Neuron (in vitro differentiated cells): ENCODE data around the gene SNAPC2.
A peak's percentile ranks its signal among the peaks of the same experiment; 100 is the strongest.

Source experiments
- H2AFZ ChIP-seq: one replicate; pipeline ENCODE4 v1.6.1; 2013; ENCODE audit warnings: low read depth, mild to moderate bottlenecking, inconsistent platforms, low read length, moderate library complexity
- H3K27me3 ChIP-seq: one replicate; pipeline ENCODE4 v1.6.1; 2013; ENCODE audit warnings: low read length; ENCODE audit not compliant: insufficient read depth
- H3K36me3 ChIP-seq: one replicate; pipeline ENCODE4 v1.6.1; 2013; ENCODE audit warnings: low read length; ENCODE audit not compliant: insufficient read depth
- H3K4me1 ChIP-seq: one replicate; pipeline ENCODE4 v1.6.1; 2013; ENCODE audit warnings: low read length; ENCODE audit not compliant: insufficient read depth
- H3K4me3 ChIP-seq: 2 replicates; pipeline ENCODE4 v1.5.1; 2013; ENCODE audit warnings: mild to moderate bottlenecking, low read length, moderate library complexity
- H3K9me3 ChIP-seq: one replicate; pipeline ENCODE4 v1.6.1; 2013; ENCODE audit warnings: low read length

The SNAPC2 gene

GRCh38 chr19:7919610-7920518 is at the start of gene SNAPC2:
TSS of gene SNAPC2 (plus strand) at chr19:7920338. CDS start at chr19:7920367, 29 bp downstream.
- Histone ChIP-seq H2AFZ (no peak within 1 kb of the TSS), H3K36me3 (peaks cover 26% of the 10 kb centered on the region), H3K4me3 (peak within 1 kb of the TSS; percentile 80), H3K4me1 (peaks cover 41% of the 10 kb centered on the region), H3K27me3 (peaks cover 21% of the 10 kb centered on the region), H3K9me3 (no peaks in the 10 kb centered on the region)

DNA sequence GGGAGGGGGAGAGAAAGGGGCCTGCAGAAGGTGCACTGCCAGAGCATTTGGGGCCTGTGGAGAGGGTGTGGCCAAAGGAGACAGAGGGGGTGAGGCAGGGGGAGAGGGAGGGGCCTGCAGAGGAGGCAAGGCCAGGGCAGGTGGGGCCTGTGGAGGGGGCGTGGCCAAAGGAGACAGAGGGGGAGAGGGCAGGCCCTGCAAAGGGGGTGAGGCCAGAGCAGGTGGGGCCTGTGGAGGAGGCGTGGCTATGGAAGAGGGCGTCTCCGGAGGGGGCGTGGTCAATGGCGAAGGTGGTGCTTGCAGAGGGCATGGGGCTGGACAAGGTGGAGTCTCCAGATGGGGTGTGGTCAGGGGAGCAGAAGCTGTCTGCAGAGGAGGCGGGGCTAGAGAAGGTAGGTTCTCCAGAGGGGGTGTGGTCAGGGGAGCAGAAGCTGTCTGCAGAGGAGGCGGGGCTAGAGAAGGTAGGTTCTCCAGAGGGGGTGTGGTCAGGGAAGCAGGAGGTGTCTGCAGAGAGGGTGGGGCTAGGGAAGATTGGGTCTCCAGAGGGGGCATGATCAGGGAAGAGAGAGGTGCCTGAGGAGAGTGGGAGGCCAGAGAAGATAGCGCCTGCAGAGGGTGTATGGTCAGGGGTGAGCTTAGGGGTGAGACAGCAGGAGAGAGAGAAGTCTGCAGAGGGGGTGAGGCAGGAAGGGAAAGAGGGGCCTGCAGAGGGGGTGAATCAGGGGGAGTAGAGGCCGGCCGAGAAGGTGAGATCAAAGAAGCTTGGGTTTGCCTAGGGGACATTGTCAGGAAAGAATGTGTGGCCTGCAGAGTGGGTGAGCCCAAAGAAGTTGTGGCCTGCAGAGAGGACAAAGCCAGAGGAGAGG is 49.3 kb upstream of the SNAPC2 start:
- Histone ChIP-seq H2AFZ (no peak overlapping the region), H3K36me3 (peaks cover 9% of the 10 kb centered on the region), H3K27me3 (no peaks in the 10 kb centered on the region), H3K9me3 (no peaks in the 10 kb centered on the region), H3K4me3 (no peak overlapping the region), H3K4me1 (peaks cover 43% of the 10 kb centered on the region)

GRCh38 chr19:7871437-7872305 is 48.5 kb upstream of the SNAPC2 start:
- Histone ChIP-seq H3K4me1 (peaks cover 40% of the 10 kb centered on the region), H2AFZ (no peak overlapping the region), H3K9me3 (no peaks in the 10 kb centered on the region), H3K27me3 (no peaks in the 10 kb centered on the region), H3K36me3 (peaks cover 9% of the 10 kb centered on the region), H3K4me3 (peak overlapping the region; percentile 14)

GRCh38 chr19:7872306-7873204 is 47.6 kb upstream of the SNAPC2 start:
- H3K9me3 ChIP-seq: no peaks in the 10 kb centered on the region
- peak overlapping the region; percentile 76 for H3K4me3 ChIP-seq
- peaks cover 9% of the 10 kb centered on the region for H3K36me3 ChIP-seq
- peaks cover 35% of the 10 kb centered on the region for H3K4me1 ChIP-seq
- H2AFZ ChIP-seq: no peak overlapping the region
- H3K27me3 ChIP-seq: no peaks in the 10 kb centered on the region

DNA sequence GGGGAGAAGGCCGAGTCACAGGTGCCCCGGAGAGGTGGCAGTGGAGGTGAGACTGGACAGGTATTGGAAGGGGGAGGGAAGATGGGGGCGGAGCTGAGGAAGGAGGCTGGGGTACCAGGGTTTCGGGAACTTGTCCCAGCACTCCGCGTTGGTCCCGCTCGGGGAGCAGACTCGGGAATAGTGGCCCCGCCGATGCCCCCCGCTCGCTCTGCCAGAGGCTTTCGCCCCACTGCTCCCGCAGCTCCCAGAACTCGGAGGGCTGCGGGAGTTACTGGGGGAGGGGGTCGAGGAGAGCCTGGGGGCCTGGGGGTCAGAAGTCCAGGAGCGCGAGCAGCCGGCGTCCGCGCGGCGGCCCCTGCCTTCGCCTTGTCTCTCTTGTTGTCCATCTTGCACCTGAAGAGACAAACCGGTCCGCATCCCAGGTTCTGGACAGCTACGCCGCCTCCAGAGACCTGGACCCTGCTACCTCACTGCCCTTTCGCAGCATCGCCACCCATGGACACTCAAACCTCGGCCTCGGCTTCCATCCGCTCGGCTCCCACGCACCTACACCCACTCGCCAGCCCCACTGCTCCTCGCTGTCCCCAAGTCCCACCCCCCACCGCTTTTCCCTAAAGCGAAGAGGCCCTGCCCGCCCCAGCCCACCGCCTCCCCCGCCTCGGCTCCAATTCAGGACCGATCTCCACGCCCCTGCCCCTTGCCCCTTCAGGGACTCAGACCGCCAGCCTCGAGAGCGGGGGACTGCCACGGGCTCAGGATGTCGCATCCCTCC is 46.6 kb upstream of the SNAPC2 start:
- peaks cover 35% of the 10 kb centered on the region for H3K4me1 ChIP-seq
- H3K27me3 ChIP-seq: no peaks in the 10 kb centered on the region
- H3K36me3 ChIP-seq: peaks cover 6% of the 10 kb centered on the region
- peak overlapping the region; percentile 76 for H3K4me3 ChIP-seq
- H3K9me3 ChIP-seq: no peaks in the 10 kb centered on the region
- H2AFZ ChIP-seq: no peak overlapping the region

DNA sequence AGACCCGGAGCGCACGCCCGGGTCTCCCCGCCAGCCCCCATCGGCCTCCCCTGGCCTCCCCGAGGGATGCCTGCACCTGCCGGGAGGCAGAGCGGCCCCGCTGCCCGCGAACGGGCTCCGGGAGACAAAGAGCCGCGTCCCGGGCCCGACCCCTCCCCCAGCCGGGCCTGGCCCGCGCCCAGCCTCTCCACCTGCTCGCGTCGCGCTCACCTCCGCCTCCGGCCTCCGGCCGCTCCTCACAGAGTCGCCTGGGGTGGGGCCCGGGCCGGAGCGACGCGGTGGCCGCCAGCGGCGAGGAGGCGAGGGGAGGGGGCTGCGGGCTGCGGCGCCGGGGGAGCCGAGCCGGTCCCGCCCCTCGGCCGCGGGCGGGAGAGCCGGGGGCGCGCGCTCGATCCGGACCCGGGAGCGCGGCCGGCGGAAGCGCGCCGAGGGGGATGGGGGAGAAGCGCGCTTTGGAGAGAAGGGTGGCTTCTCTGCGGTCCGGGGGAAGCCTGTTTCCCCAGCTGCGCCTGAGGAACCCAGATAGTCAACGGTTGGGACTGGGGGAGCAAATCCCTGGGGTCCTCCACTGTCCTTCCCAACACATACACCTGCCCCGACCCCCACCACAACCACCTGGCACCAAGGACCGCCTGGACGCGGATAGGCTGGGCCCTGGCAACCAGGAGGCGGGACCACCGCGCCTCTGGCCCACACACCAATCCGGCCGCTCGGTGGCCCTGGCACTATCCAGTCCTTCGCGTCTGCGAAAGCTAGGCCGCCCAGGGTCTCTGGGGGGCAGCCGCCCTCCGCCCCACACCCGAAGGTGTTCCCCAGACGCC is 45.9 kb upstream of the SNAPC2 start, which contains the start of gene PRR36:
Gene PRR36, minus strand, starts transcription at position 315 of the 821 bp plus-strand sequence. CDS start 701 bp downstream, outside the sequence.
- Histone ChIP-seq H3K9me3 (no peaks in the 10 kb centered on the region), H3K36me3 (peaks cover 2% of the 10 kb centered on the region), H3K27me3 (no peaks in the 10 kb centered on the region), H3K4me3 (peak within 1 kb of the TSS; percentile 76), H2AFZ (peak within 1 kb of the TSS; percentile 21), H3K4me1 (peaks cover 35% of the 10 kb centered on the region)

DNA sequence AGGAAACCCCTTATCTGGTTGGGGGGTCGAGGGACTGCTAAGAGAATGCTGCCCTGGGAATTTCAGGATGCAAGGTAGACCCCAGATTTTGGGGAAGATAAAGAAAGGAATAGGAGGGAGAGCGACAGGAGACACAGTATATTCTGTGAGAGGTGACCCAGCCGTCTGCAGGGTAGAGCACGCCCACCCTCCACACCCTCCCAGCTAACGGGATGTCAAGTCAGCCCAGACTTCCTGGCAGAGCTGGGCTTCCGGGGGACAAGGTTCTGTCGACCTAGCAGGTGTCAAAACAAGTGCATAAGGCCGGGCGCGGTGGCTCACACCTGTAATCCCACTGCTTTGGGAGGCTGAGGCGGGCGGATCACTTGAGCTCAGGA is 45.3 kb upstream of the SNAPC2 start:
- no peaks in the 10 kb centered on the region for H3K27me3 ChIP-seq
- peaks cover 35% of the 10 kb centered on the region for H3K4me1 ChIP-seq
- peaks cover 2% of the 10 kb centered on the region for H3K36me3 ChIP-seq
- peak overlapping the region; percentile 76 for H3K4me3 ChIP-seq
- H3K9me3 ChIP-seq: no peaks in the 10 kb centered on the region
- peak overlapping the region; percentile 21 for H2AFZ ChIP-seq

- H3K9me3 ChIP-seq: no peaks in the 10 kb centered on the region
- H3K4me3 ChIP-seq: no peak overlapping the region
- peaks cover 2% of the 10 kb centered on the region for H3K36me3 ChIP-seq
- no peak overlapping the region for H2AFZ ChIP-seq
- no peaks in the 10 kb centered on the region for H3K27me3 ChIP-seq
- H3K4me1 ChIP-seq: peaks cover 18% of the 10 kb centered on the region
Observed at GRCh38 chr19:7877249-7877836, 42.8 kb upstream of the SNAPC2 start.

GRCh38 chr19:7879111-7879807 is 40.9 kb upstream of the SNAPC2 start:
- H3K4me3 ChIP-seq: no peak overlapping the region
- peaks cover 4% of the 10 kb centered on the region for H3K4me1 ChIP-seq
- no peaks in the 10 kb centered on the region for H3K27me3 ChIP-seq
- H2AFZ ChIP-seq: no peak overlapping the region
- no peaks in the 10 kb centered on the region for H3K9me3 ChIP-seq
- no peaks in the 10 kb centered on the region for H3K36me3 ChIP-seq

GRCh38 chr19:7879836-7880235 is 40.3 kb upstream of the SNAPC2 start:
- no peak overlapping the region for H3K4me3 ChIP-seq
- peaks cover 2% of the 10 kb centered on the region for H3K4me1 ChIP-seq
- H2AFZ ChIP-seq: no peak overlapping the region
- H3K9me3 ChIP-seq: no peaks in the 10 kb centered on the region
- H3K27me3 ChIP-seq: no peaks in the 10 kb centered on the region
- no peaks in the 10 kb centered on the region for H3K36me3 ChIP-seq
